Endometrial microvascular endothelial cells (primary cell): ENCODE results near the gene FRG1. TPM values are rescaled to one million over a fixed set of nuclear protein-coding genes. Genes with fewer than 3 reads are reported as not detected.
"Not testable (repeated sequence)": the region's sequence is repeated elsewhere in the genome, so short reads cannot be mapped to it uniquely, and the experiment has no call there.

Experiments
- in situ Hi-C: cut with HindIII; loops from 2 replicates; pipeline ENCODE4 v1.10.0; 2017; ENCODE audit warnings: low sequenced_read_pairs, low pct_unique_long_range_greater_than_20kb; ENCODE audit errors: inconsistent ontology term
- total RNA-seq: library from RNA; depleted of rRNA; stranded (reverse); fragments of >200 nt; gene quantifications from one replicate; pipeline ENCODE4 v1.2.3, GENCODE V29; 2015; ENCODE audit errors: inconsistent ontology term

FRG1 gene
- total RNA-seq, 1 donor from 2014 or later: 30.4 TPM

- in situ Hi-C loops: not testable (repeated sequence)
Observed at GRCh38 chr4:189983916-189984526, 43.3 kb downstream of the FRG1 start.

- in situ Hi-C loops: not testable (repeated sequence)
Observed at GRCh38 chr4:189984661-189985060, 44.0 kb downstream of the FRG1 start.

GRCh38 chr4:189985651-189986243, 45.1 kb downstream of the FRG1 start:
- in situ Hi-C loops: not testable (repeated sequence)

- in situ Hi-C loops: no loop called here
Observed at GRCh38 chr4:189988877-189989431, 48.3 kb downstream of the FRG1 start.

- in situ Hi-C loops: not testable (repeated sequence)
Observed at GRCh38 chr4:189989941-189990340, 49.3 kb downstream of the FRG1 start.

Other genes starting within 250 kb of the FRG1 start
- gene FRG2, start 86.4 kb downstream of the FRG1 start, total RNA-seq: not detected
- gene DBET, start 123.6 kb downstream of the FRG1 start, total RNA-seq: not detected
- not detected for gene DUX4, start 232.9 kb downstream of the FRG1 start, total RNA-seq